ENCODE data around the gene MIXL1. TPM values are rescaled to one million over a fixed set of nuclear protein-coding genes. Genes with fewer than 3 reads are reported as not detected.

Gene MIXL1
- total and polyA plus RNA-seq, 2 of the 13 experiments (the other 11 are each of a cell fraction or from before 2014, with no cell fraction given) = 7.6 to 18.5 TPM

DNA sequence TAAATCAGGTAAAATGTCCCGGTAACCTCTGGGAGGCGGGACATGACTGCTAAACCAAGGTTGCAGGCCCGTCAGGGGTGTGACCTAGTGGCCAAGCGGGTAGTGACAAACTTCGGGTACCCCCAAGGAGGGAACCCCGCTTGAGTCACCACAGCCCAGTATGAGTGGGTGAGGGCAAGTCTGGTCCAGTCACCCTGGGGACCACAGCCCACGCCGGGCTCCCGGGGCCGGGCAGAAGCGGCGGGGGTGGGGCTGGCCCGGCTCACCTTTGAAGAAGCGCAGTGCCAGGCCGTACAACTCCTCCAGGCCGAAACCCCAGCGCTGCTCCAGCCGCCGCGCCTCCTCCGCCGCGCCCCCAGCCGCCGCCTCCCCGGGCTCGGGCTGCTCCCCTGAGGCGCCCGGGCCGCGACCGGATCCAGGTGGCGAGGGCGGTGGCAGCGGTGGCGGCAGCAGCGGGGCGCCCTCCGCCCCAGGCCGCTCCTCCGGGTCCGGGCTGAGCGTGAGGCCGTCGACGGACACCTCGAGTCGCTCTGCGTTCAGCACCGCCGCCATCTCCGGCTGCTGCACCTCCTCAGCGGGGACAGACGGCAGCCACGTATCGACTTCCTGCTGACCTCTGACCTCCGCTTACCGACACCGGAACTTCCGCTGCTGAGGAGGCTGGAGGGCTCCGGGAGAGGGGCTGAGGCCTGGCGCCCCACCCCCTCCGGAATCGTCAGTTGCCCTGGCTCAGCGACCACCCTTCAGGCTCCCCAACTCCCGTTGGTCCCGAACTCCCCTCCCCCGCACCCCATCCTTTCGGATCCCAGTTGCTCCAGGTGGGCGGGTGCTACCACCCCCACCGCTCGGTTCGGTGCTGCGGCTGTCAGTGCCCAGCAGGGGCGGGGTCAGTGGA lies 37.1 kb upstream of the MIXL1 start, which contains the start of gene ACBD3 (continued):
- TF ChIP-seq, protein P1, sequence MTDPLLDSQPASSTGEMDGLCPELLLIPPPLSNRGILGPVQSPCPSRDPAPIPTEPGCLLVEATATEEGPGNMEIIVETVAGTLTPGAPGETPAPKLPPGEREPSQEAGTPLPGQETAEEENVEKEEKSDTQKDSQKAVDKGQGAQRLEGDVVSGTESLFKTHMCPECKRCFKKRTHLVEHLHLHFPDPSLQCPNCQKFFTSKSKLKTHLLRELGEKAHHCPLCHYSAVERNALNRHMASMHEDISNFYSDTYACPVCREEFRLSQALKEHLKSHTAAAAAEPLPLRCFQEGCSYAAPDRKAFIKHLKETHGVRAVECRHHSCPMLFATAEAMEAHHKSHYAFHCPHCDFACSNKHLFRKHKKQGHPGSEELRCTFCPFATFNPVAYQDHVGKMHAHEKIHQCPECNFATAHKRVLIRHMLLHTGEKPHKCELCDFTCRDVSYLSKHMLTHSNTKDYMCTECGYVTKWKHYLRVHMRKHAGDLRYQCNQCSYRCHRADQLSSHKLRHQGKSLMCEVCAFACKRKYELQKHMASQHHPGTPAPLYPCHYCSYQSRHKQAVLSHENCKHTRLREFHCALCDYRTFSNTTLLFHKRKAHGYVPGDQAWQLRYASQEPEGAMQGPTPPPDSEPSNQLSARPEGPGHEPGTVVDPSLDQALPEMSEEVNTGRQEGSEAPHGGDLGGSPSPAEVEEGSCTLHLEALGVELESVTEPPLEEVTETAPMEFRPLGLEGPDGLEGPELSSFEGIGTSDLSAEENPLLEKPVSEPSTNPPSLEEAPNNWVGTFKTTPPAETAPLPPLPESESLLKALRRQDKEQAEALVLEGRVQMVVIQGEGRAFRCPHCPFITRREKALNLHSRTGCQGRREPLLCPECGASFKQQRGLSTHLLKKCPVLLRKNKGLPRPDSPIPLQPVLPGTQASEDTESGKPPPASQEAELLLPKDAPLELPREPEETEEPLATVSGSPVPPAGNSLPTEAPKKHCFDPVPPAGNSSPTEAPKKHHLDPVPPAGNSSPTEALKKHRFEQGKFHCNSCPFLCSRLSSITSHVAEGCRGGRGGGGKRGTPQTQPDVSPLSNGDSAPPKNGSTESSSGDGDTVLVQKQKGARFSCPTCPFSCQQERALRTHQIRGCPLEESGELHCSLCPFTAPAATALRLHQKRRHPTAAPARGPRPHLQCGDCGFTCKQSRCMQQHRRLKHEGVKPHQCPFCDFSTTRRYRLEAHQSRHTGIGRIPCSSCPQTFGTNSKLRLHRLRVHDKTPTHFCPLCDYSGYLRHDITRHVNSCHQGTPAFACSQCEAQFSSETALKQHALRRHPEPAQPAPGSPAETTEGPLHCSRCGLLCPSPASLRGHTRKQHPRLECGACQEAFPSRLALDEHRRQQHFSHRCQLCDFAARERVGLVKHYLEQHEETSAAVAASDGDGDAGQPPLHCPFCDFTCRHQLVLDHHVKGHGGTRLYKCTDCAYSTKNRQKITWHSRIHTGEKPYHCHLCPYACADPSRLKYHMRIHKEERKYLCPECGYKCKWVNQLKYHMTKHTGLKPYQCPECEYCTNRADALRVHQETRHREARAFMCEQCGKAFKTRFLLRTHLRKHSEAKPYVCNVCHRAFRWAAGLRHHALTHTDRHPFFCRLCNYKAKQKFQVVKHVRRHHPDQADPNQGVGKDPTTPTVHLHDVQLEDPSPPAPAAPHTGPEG (CRISPR knock-in tag; IDR thresholded peaks at IDR 0.05) = 0 out of 2 replicates have a peak, but pooled peaks have one; percentile 18
- TF ChIP-seq ZNF616 (CRISPR knock-in tag; IDR thresholded peaks at IDR 0.05; ENCODE audit: low read depth) = peak; percentile 85; the same call in 1 of the 2 replicates
- TF ChIP-seq, protein P2, sequence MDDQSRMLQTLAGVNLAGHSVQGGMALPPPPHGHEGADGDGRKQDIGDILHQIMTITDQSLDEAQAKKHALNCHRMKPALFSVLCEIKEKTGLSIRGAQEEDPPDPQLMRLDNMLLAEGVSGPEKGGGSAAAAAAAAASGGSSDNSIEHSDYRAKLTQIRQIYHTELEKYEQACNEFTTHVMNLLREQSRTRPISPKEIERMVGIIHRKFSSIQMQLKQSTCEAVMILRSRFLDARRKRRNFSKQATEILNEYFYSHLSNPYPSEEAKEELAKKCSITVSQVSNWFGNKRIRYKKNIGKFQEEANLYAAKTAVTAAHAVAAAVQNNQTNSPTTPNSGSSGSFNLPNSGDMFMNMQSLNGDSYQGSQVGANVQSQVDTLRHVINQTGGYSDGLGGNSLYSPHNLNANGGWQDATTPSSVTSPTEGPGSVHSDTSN (CRISPR knock-in tag; IDR thresholded peaks at IDR 0.05; ENCODE audit: borderline replicate concordance) = no peak
- TF ChIP-seq ISX (CRISPR knock-in tag; conservative IDR thresholded peaks at IDR 0.05) = 0 out of 2 replicates have a peak, but pooled peaks have one; percentile 57
- TF ChIP-seq YY1 (IDR thresholded peaks at IDR 0.05; ENCODE audit: insufficient read depth, insufficient replicate concordance, low read depth, low read length) = peak; percentile 91
- TF ChIP-seq, protein P3, sequence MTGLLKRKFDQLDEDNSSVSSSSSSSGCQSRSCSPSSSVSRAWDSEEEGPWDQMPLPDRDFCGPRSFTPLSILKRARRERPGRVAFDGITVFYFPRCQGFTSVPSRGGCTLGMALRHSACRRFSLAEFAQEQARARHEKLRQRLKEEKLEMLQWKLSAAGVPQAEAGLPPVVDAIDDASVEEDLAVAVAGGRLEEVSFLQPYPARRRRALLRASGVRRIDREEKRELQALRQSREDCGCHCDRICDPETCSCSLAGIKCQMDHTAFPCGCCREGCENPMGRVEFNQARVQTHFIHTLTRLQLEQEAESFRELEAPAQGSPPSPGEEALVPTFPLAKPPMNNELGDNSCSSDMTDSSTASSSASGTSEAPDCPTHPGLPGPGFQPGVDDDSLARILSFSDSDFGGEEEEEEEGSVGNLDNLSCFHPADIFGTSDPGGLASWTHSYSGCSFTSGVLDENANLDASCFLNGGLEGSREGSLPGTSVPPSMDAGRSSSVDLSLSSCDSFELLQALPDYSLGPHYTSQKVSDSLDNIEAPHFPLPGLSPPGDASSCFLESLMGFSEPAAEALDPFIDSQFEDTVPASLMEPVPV (CRISPR knock-in tag; IDR thresholded peaks at IDR 0.05) = peak; percentile 36; the same call in 1 of the 2 replicates
- TF ChIP-seq, protein P4, sequence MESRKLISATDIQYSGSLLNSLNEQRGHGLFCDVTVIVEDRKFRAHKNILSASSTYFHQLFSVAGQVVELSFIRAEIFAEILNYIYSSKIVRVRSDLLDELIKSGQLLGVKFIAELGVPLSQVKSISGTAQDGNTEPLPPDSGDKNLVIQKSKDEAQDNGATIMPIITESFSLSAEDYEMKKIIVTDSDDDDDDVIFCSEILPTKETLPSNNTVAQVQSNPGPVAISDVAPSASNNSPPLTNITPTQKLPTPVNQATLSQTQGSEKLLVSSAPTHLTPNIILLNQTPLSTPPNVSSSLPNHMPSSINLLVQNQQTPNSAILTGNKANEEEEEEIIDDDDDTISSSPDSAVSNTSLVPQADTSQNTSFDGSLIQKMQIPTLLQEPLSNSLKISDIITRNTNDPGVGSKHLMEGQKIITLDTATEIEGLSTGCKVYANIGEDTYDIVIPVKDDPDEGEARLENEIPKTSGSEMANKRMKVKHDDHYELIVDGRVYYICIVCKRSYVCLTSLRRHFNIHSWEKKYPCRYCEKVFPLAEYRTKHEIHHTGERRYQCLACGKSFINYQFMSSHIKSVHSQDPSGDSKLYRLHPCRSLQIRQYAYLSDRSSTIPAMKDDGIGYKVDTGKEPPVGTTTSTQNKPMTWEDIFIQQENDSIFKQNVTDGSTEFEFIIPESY (CRISPR knock-in tag; IDR thresholded peaks at IDR 0.05) = 0 out of 2 replicates have a peak, but pooled peaks have one; percentile 17
- TF ChIP-seq ZNF350 (CRISPR knock-in tag; IDR thresholded peaks at IDR 0.05; ENCODE audit: borderline replicate concordance, low read depth) = peak; percentile 77
- TF ChIP-seq ZSCAN20 (CRISPR knock-in tag; IDR thresholded peaks at IDR 0.05; ENCODE audit: borderline replicate concordance) = no peak
- TF ChIP-seq, protein P5, sequence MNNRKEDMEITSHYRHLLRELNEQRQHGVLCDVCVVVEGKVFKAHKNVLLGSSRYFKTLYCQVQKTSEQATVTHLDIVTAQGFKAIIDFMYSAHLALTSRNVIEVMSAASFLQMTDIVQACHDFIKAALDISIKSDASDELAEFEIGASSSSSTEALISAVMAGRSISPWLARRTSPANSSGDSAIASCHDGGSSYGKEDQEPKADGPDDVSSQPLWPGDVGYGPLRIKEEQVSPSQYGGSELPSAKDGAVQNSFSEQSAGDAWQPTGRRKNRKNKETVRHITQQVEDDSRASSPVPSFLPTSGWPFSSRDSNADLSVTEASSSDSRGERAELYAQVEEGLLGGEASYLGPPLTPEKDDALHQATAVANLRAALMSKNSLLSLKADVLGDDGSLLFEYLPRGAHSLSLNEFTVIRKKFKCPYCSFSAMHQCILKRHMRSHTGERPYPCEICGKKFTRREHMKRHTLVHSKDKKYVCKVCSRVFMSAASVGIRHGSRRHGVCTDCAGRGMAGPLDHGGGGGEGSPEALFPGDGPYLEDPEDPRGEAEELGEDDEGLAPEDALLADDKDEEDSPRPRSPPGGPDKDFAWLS (CRISPR knock-in tag; IDR thresholded peaks at IDR 0.05; ENCODE audit: borderline replicate concordance) = 0 out of 2 replicates have a peak, but pooled peaks have one; percentile 76
- TF ChIP-seq ZKSCAN8 (CRISPR knock-in tag; IDR thresholded peaks at IDR 0.05; ENCODE audit: borderline replicate concordance) = no peak
- TF ChIP-seq SOX5 (CRISPR knock-in tag; IDR thresholded peaks at IDR 0.05; ENCODE audit: borderline replicate concordance) = peak; percentile 65; the same call in 1 of the 2 replicates
